ENCODE results near the gene GRK3.
"Not testable (repeated sequence)": the region's sequence is repeated elsewhere in the genome, so short reads cannot be mapped to it uniquely, and the experiment has no call there.

GRK3 gene

GRCh38 chr22:25573841-25574240, 9.4 kb downstream of the GRK3 start:
- DNase-seq = no peak

DNA sequence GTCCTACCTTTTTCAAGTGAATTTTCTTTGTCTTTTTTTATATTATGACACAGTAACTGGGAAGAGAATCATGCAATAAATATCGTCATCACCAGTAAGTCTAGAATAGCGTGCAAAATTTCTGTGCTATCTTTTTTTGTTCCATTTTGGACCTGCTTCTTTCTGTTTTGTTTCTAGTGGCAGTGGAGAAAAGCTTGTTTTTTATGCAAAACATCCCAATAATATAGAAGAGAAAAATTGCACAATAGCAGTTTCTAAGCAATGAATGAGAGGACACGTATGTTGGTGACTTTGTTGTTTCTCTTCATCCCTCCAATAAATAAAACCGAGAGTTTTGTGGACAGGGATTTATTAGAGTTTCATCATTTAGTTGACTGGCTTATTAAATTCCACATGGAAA, 10.3 kb downstream of the GRK3 start:
- no peak for DNase-seq

DNA sequence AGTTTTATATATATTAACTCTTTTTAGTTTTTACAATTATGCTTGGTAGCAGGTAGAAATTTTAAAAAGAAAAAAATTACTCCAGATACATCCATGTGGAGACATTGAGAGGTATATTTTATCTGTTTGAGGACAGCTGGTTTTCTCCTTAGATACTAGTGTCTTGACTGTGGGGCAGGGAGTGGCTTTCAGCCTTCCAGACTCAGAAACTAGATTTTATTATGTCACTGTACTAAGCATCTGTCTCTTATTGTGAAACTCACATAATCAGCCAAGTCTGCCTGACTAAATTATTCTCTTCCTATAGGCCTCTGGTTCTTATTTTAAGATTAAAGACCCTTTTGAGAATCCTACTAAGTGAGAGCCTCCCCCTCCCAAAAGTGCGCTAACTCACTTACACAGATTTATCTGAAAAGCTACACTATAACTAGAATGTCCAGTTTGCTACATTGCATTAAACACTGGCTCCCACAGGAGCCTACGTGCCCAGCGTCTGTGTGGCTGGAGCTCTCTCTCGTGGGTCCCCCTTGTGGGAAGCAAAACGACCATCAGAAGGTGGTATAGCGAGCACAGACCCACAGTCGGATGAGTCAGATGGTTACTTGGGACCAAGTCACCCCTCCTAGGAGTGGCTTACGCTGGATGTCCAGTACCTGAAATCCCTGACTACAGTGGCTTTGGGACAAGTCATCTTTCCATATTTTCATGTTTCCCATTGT, 11.4 kb downstream of the GRK3 start:
- not testable (repeated sequence) for DNase-seq

DNA sequence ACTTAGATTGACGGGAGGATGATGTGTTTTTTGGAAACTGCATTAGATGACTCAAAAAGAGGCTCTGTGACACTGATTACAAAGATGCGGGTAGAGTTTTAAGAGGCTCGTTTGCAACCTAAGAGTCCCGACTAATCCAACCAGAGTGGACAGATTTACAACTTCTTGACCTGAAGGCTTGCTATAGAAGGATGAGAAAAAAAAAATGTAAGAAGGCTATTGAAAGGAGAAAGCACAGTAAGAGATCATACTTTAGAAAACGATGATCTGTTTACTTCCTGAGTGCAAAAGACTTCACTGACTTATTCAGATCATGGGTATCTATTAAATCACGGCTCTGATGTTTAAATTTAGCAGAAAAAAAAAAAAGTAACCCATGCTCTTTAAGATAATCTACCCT, 17.0 kb downstream of the GRK3 start:
- DNase-seq = not testable (repeated sequence)

DNA sequence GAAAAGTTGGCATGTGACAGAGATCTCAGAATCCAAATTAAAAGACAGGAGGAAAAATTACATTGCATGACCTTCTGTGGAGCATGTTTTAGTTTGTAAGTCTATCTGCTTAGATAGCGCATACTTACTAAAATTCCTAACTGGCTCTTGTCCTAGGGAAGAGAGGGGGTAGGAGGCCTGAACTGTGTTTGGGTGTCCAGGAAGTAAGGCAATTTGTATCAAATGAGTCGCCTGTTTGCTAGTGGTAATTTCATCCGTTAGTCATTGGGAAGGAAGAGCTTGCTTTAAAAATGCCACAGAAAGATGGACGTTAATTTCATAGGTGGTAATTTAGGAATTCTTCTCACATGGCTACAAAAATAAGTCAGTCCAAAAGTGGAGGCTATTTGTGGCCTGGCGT, 18.5 kb downstream of the GRK3 start:
- no peak for DNase-seq

GRCh38 chr22:25584993-25585392, 20.5 kb downstream of the GRK3 start:
- DNase-seq = not testable (repeated sequence)

GRCh38 chr22:25589664-25590063, 25.2 kb downstream of the GRK3 start:
- not testable (repeated sequence) for DNase-seq

DNA sequence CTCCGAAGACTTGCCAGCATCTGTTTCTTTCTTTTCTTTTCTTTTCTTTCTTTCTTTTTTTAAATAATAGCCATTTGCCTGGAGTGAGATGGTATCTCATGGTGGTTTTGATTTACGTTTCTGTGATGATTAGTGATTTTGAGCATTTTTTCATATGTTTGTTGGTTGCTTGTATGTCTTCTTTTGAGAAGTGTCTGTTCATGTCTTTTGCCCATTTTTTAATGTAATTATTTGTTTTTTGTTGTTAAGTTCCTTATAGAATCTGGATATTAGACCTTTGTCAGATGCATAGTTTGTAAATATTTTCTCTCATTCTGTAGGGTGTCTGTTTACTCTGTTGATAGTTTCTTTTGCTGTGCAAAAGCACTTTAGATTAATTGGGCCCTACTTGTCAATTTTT, 28.8 kb downstream of the GRK3 start:
- DNase-seq = not testable (repeated sequence)

- no peak for DNase-seq
Measured at GRCh38 chr22:25598609-25599008, 34.1 kb downstream of the GRK3 start.

GRCh38 chr22:25602445-25602844, 38.0 kb downstream of the GRK3 start:
- no peak for DNase-seq

DNA sequence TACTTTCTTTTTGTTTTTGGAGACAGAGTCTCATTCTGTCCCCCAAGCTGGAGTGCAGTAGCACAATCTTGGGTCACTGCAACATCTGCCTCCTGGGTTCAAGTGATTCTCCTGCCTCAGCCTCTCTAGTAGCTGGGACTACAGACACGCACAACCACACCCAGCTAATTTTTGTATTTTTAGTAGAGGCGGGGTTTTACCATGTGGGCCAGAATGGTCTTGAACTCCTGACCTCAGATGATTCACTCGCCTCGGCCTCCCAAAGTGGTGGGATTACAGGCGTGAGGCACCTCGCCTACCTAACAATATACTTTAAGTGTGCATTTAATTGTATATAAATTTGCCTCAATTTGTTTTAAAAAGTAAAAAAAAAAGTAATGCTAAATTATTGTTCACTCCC, 38.4 kb downstream of the GRK3 start:
- no peak for DNase-seq

DNA sequence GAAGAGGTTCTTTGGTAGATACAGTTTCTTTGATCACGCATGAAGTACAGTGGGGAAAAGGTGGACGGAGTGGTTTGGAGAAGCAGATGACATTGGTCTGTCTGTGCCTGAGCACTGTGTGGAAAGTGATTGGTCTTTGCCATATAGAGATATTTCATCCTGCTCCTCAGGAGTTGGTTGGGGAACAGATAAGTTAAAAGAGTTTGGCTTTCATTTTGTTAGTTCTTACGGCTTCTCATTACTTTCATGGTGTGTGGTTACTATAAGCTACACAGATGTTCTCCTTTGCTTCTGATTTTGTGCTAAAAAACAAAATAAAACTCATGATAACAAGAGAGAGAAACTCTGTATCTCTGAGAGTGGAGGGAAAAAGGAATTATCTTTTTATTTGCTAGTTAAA, 40.7 kb downstream of the GRK3 start:
- DNase-seq = not testable (repeated sequence)

DNA sequence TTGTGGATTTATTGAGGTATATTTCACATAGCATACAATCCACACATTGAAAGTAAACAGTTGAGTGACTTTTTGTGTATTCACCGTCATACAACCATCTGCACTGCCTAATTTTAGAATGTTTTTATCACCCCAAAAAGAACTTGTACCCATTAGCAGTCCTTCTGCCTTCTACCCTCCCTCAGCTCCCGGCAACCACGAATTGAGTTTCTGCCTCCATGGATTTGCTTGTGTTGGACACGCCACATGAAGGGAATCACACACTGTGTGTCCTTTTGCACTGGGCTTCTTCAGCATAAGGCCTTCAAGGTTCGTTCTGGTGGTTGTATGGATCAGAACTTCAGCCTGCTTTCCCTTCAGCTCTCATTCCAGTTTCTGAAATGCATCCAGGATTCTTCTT, 41.1 kb downstream of the GRK3 start:
- DNase-seq = not testable (repeated sequence)

GRCh38 chr22:25611284-25611683, 46.8 kb downstream of the GRK3 start:
- DNase-seq = not testable (repeated sequence)

GRCh38 chr22:25613131-25613530, 48.7 kb downstream of the GRK3 start:
- not testable (repeated sequence) for DNase-seq

DNA sequence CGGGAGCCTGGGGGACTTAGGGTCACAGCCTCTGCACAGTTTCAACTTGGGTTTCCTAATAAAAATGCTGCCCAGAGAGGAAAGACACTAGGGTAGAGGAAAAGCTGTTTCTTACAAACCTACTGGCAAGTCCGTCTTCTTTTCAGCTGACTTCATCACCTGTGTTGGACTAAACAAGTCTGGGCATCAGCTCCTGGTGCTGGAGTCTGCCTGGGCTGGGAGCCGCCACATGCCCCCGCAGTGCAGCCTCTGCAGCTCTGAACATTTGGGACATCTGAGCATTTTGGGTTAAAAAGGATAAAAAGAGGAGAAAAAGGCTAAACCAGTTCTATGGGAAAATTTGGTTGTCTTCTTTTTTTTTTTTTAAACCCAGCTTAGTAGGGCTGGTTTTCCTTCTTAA, 49.1 kb downstream of the GRK3 start:
- not testable (repeated sequence) for DNase-seq

DNA sequence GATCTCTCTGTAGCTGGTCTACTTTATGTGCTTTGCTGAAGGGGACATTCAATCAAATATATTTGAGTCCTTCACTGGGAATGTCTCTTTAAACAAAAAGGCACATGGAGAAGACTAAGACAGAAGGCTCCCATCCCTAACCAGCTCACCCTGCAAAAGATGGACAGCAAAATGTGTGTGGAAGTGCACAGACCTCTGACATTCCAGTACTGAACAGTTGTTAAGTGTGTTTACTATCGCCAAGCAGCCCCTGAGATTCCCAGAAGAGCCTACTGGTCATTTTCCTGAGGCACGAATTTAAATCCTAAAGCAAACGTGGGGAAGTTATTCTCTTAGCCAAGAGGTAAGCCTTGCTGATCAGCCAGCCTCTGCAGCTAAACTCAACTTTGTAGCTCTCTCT, 50.3 kb downstream of the GRK3 start:
- not testable (repeated sequence) for DNase-seq

- no peak for DNase-seq
Measured at GRCh38 chr22:25621986-25622385, 57.5 kb downstream of the GRK3 start.

DNA sequence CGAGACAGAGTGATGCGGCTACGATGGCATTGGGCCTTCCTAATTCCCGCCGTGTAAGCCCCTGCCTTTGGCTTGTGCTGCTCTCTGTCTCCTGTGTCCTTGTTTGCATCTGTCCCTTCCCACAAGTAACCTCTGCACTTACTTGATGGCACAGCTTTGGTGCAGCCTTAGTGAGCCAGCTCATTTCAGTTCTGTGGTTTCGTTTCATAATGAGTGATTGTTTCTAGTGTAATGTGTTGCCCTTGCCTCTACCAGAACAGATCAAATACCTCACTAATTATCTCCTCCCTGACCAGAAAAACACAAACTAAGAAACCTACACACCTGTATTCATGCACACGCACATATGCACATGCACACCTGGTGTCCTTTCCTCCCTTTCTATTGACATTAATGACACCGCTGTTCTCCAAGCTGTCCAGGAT, 58.8 kb downstream of the GRK3 start:
- DNase-seq = no peak

GRCh38 chr22:25623851-25624250, 59.4 kb downstream of the GRK3 start:
- no peak for DNase-seq

DNA sequence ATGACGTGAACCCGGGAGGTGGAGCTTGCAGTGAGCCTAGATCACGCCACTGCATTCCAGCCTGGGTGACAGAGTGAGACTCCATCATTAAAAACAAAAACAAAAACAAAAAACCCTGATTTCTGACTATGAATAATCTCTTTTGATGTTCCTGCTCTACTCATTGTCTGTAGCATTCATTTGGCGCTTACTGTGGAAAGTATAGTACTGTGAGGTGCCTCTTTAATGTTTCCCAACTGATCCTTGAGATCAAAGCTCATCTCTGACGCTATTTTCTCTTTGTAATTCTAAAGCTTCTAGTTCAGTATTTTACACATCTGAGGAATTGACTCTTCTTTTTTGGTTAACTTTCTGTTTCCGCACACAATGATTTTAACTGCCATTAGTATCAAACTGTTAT, 60.0 kb downstream of the GRK3 start:
- no peak for DNase-seq

DNA sequence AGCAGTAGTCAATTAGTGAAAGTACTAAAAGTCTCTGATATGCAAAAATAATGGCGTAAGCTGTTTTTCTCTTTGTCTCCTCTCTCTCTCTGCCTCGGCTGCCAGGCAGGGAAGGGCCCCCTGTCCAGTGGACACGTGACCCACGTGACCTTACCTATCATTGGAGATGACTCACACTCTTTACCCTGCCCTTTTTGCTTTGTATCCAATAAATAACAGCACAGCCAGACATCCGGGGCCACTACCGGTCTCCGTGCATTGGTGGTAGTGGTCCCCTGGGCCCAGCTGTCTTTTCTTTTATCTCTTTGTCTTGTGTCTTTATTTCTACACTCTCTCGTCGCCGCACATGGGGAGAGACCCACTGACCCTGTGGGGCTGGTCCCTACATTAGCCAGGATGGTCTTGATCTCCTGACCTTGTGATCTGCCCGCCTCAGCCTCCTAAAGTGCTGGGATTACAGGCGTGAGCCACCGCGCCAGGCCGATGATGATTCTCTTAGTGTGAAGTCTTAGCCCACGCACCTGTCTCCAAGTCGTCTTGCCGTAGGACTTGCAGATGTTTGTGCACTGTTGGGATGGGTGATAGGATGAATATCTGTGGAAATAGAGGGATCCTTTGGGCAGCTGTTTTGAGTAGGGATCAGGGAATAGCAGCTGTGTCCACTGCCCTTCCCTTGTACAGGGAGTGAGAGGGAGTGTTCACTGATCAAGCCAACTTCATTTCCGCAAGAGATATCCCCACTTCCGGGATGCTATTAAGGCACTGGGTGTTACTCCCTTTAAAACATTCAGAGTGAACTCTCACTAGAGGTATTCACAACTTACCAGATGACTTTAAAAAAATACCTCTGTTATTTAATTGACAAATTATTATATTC, 61.5 kb downstream of the GRK3 start:
- not testable (repeated sequence) for DNase-seq

DNA sequence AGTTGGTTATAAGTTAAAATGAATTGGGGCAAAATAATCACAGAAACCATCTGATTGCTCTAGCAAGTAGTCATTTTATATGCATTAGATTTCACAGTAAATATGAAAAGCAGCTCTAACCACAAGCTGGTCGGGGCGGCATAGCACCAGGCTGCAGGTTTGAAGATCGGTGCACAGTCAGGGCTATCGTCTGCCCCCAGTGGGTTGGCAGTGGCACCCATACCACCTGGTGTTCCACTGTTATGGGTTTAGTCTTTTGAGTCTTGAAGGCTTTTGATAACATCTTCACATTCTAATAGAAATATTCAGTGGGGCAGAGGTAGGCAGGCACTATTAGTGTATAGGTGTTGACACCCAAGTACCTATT, 62.1 kb downstream of the GRK3 start:
- no peak for DNase-seq

- no peak for DNase-seq
Measured at GRCh38 chr22:25627271-25627852, 62.9 kb downstream of the GRK3 start.
